K562 (cell line): ENCODE measurements around the gene SCYGR5. TPM values are rescaled to one million over a fixed set of nuclear protein-coding genes. Genes with fewer than 3 reads are reported as not detected.

Experiments
- ATAC-seq: fragments of 200-7000 bp; cut with Tn5 transposase; 3 replicates; pipeline ENCODE4 v1.9.1; 2020; ENCODE audit warnings: moderate library complexity
- BruUV-seq: library from RNA; stranded (reverse); fragments of 400-500 nt; replicated peaks from 2 replicates; lab custom pipeline; 2021; lab: Mats Ljungman, UMichigan
- CTCF ChIA-PET: fragments of 300-600 bp; formaldehyde crosslinking; extraction: SDS; loops from one replicate; lab custom pipeline; 2021; ENCODE audit warnings: low intra/inter-chr PET ratio; lab: Yijun Ruan, JAX
- POLR2A ChIA-PET: fragments of 300-600, 350-650 bp; sonication (Branson Sonifier 250); formaldehyde crosslinking; extraction: SDS; loops from one replicate; lab custom pipeline; 2021; ENCODE audit warnings: antibody characterized with exemption, inconsistent platforms; lab: Yijun Ruan, JAX
- DNase-seq, 4 experiments: peaks; one replicate each; pipeline versions ENCODE4 v3.0.0 to v3.0.0-alpha.2; 2011 to 2018; ENCODE audit warnings: low spot score in 3 of 4, mixed read lengths in 3 of 4; ENCODE audit errors: extremely low read depth in 1 of 4
- FAIRE-seq: peaks from 2 replicates; lab custom pipeline; 2011; peaks lifted over from hg19 to GRCh38; lab: Jason Lieb, UNC
- H2AFZ ChIP-seq: 2 replicates; pipeline ENCODE4 v1.6.0; 2011; ENCODE audit warnings: low read depth, low read length, control low read depth, inconsistent platforms
- H3K27ac ChIP-seq: fragments of 200-600 bp; 3 replicates; pipeline ENCODE4 v1.8.0; 2011; ENCODE audit warnings: low read depth, mild to moderate bottlenecking, control low read depth, inconsistent platforms, low read length, moderate library complexity, mixed read lengths; ENCODE audit errors: extremely low read depth
- H3K27me3 ChIP-seq, 2 experiments: fragments of 300-600 bp in 1 of 2; 2 replicates in 1 of 2; 3 replicates in 1 of 2; pipeline versions ENCODE4 v1.6.0 to v1.8.0; 2011; ENCODE audit warnings: inconsistent platforms in 2 of 2, low read length in 2 of 2, mild to moderate bottlenecking in 1 of 2, mixed read lengths in 1 of 2, moderate library complexity in 1 of 2; ENCODE audit not compliant: control insufficient read depth in 2 of 2, insufficient read depth in 2 of 2
- H3K36me3 ChIP-seq: fragments of 300-600 bp; 3 replicates; pipeline ENCODE4 v1.8.0; 2011; ENCODE audit warnings: mild to moderate bottlenecking, low read length, inconsistent platforms; ENCODE audit not compliant: control insufficient read depth, insufficient read depth
- H3K4me1 ChIP-seq, 2 experiments: fragments of 200-600 bp in 1 of 2; replicated peaks in 1 of 2; 2 replicates in 1 of 2; 3 replicates in 1 of 2; pipeline versions ENCODE4 v1.5.1 to v1.8.0; 2011; ENCODE audit warnings: inconsistent platforms in 2 of 2, low read length in 2 of 2, mild to moderate bottlenecking in 1 of 2, mixed read lengths in 1 of 2, moderate library complexity in 1 of 2; ENCODE audit not compliant: control insufficient read depth in 2 of 2, insufficient read depth in 2 of 2
- H3K4me2 ChIP-seq: 2 replicates; pipeline ENCODE4 v1.6.1; 2011; ENCODE audit warnings: low read length, control low read depth, inconsistent platforms, mixed read lengths; ENCODE audit not compliant: insufficient read depth
- H3K4me3 ChIP-seq: fragments of 200-600 bp; sonication (generic), shearing (Covaris generic); 2 replicates; pipeline ENCODE4 v1.5.1; 2016; ENCODE audit warnings: control low read depth, inconsistent platforms
- H3K79me2 ChIP-seq: fragments of 200-600 bp; 3 replicates; pipeline ENCODE4 v1.8.0; 2011; ENCODE audit warnings: low read length, inconsistent platforms; ENCODE audit not compliant: control insufficient read depth, insufficient read depth
- H3K9ac ChIP-seq, 2 experiments: 2 replicates each; pipeline versions ENCODE4 v1.6.0 to v1.6.1; 2011; ENCODE audit warnings: low read depth in 2 of 2, low read length in 2 of 2, control low read depth in 1 of 2, inconsistent platforms in 1 of 2, mild to moderate bottlenecking in 1 of 2, mixed read lengths in 1 of 2; ENCODE audit not compliant: insufficient read depth in 1 of 2
- H3K9me1 ChIP-seq: one replicate; pipeline ENCODE4 v1.6.0; 2011; ENCODE audit warnings: inconsistent platforms, mild to moderate bottlenecking, low read length, moderate library complexity; ENCODE audit not compliant: control insufficient read depth, insufficient read depth
- H3K9me3 ChIP-seq: replicated peaks from 2 replicates; pipeline ENCODE4 v1.5.1; 2011; ENCODE audit warnings: low read depth, low read length, inconsistent platforms; ENCODE audit not compliant: control insufficient read depth, insufficient read depth
- H4K20me1 ChIP-seq: replicated peaks from 2 replicates; pipeline ENCODE4 v1.6.1; 2011; ENCODE audit warnings: low read length, inconsistent platforms, mixed read lengths; ENCODE audit not compliant: control insufficient read depth, insufficient read depth
- ARNT ChIP-seq, 2 experiments: fragments of 450-650 bp; IDR thresholded peaks; 2 replicates each; pipeline ENCODE4 v1.6.1; 2016; ENCODE audit warnings: mild to moderate bottlenecking in 1 of 2
- BRCA1 ChIP-seq, 2 experiments: fragments of 450-650 bp in 1 of 2; sonication (generic) in 1 of 2; formaldehyde crosslinking in 1 of 2; IDR thresholded peaks; 2 replicates each; pipeline versions ENCODE4 v1.5.0 to v1.6.1; 2017 to 2020; ENCODE audit warnings: mild to moderate bottlenecking in 1 of 2, missing genetic modification reagents in 1 of 2
- ELF2 ChIP-seq: fragments of 250-450 bp; sonication (Bioruptor Pico); IDR thresholded peaks from 2 replicates; pipeline ENCODE4 v1.5.0; 2021; ENCODE audit warnings: mild to moderate bottlenecking
- POLR3A ChIP-seq: IDR thresholded peaks from 2 replicates; pipeline ENCODE4 v1.6.1; 2011; ENCODE audit warnings: borderline replicate concordance, mild to moderate bottlenecking, moderate library complexity; ENCODE audit not compliant: insufficient read length, insufficient read depth; ENCODE audit errors: extremely low read depth
- SMAD2 ChIP-seq: fragments of 150-350 bp; IDR thresholded peaks from 2 replicates; pipeline ENCODE4 v1.6.1; 2014; ENCODE audit warnings: low read depth, mild to moderate bottlenecking, low read length
- SMARCA5 ChIP-seq: fragments of 450-650 bp; IDR thresholded peaks from 2 replicates; pipeline ENCODE4 v1.6.1; 2016
- ZNF24 ChIP-seq: fragments of 450-650 bp; IDR thresholded peaks from 2 replicates; pipeline ENCODE4 v1.6.1; 2016
- ZNF274 ChIP-seq: IDR thresholded peaks from 2 replicates; pipeline ENCODE4 v1.6.1; 2011; ENCODE audit warnings: low read depth, mild to moderate bottlenecking, low read length, moderate library complexity, borderline replicate concordance
- WGBS: fragments of 100-300 bp; shearing (Covaris generic); methylation state at CpG from one replicate; pipeline ENCODE4 v1.1.6; 2016; ENCODE audit warnings: low coverage, mixed read lengths; ENCODE audit not compliant: insufficient coverage; ENCODE audit errors: missing lambda C conversion rate; 5-methylcytosine and 5-hydroxymethylcytosine counted together
- in situ Hi-C: fragments of 300-500 bp; cut with MboI; formaldehyde crosslinking; loops from 4 replicates; pipeline ENCODE4 v1.15.0; 2018; ENCODE audit warnings: inconsistent platforms, mixed read lengths
- intact Hi-C: fragments of 100-400 bp; cut with micrococcal nuclease; formaldehyde crosslinking; loops from 2 replicates; pipeline ENCODE4 v1.14.2; 2022
- polyA plus RNA-seq, 8 experiments: library from polyadenylated mRNA; depleted of rRNA in 4 of 8; stranded (reverse) in 5 of 8; unstranded in 3 of 8; fragments of >200 nt; fragmentation: Nextera tagmentation in 2 of 8; fragmentation: Illumina TruSeq in 1 of 8; extraction: Ambion mirVana in 2 of 8; extraction: Trizol in 1 of 8; gene quantifications; 2 replicates each; pipeline versions ENCODE4 v1.2.1 to v1.2.3, GENCODE V29; 2011 to 2014; ENCODE audit warnings: inconsistent platforms in 1 of 8, missing spikeins in 1 of 8
- total RNA-seq, 7 experiments: library from RNA; depleted of rRNA in 6 of 7; stranded (reverse); fragments of >200 nt in 6 of 7; fragmentation: Illumina TruSeq in 2 of 7; extraction: Trizol in 2 of 7; gene quantifications; 2 replicates each; pipeline versions ENCODE4 v1.2.1 to v1.2.3, GENCODE V29; 2011 to 2021; ENCODE audit warnings: low replicate concordance in 1 of 7
- TF ChIP-seq, protein P1 (sequence below): conservative IDR thresholded peaks from 2 replicates; pipeline ENCODE4 v1.6.1; 2011; ENCODE audit warnings: low read depth, mild to moderate bottlenecking, low read length; ENCODE audit not compliant: control insufficient read depth
- TF ChIP-seq, protein P2 (sequence below): fragments of 250-450 bp; sonication (Bioruptor Pico); IDR thresholded peaks from 2 replicates; pipeline ENCODE4 v1.4.0; 2020; ENCODE audit warnings: mild to moderate bottlenecking

Gene SCYGR5
- total and polyA plus RNA-seq, 9 of the 15 experiments (the other 6 are each of a cell fraction or from before 2014, with no cell fraction given), result not detected

GRCh38 chr2:227657199-227657845 lies 9.3 kb upstream of the SCYGR5 start:
- Histone ChIP-seq H3K79me2 (no peaks in the 10 kb centered on the region), H2AFZ (no peak overlapping the region), H4K20me1 (no peaks in the 10 kb centered on the region), H3K4me1 (no peaks in the 10 kb centered on the region), H3K27ac (no peak overlapping the region), H3K27me3 (no peaks in the 10 kb centered on the region), H3K4me3 (no peak overlapping the region), H3K4me2 (no peak overlapping the region), H3K36me3 (no peaks in the 10 kb centered on the region), H3K9me3 (no peaks in the 10 kb centered on the region), H3K9ac (no peak overlapping the region), H3K9me1 (no peaks in the 10 kb centered on the region)
- ChIA-PET CTCF (interaction anchor here (1.3 kb wide), 1 partner anchor 206 kb away, joined by 3 read pairs; no protein-coding TSS in a partner anchor), POLR2A (no interaction called here)
- WGBS, result 3% methylated on average over 8 of the region's 8 CpGs
- TF ChIP-seq, protein P1, sequence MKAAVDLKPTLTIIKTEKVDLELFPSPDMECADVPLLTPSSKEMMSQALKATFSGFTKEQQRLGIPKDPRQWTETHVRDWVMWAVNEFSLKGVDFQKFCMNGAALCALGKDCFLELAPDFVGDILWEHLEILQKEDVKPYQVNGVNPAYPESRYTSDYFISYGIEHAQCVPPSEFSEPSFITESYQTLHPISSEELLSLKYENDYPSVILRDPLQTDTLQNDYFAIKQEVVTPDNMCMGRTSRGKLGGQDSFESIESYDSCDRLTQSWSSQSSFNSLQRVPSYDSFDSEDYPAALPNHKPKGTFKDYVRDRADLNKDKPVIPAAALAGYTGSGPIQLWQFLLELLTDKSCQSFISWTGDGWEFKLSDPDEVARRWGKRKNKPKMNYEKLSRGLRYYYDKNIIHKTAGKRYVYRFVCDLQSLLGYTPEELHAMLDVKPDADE, result no peak
- TF ChIP-seq ELF2, result no peak
- TF ChIP-seq, protein P2, sequence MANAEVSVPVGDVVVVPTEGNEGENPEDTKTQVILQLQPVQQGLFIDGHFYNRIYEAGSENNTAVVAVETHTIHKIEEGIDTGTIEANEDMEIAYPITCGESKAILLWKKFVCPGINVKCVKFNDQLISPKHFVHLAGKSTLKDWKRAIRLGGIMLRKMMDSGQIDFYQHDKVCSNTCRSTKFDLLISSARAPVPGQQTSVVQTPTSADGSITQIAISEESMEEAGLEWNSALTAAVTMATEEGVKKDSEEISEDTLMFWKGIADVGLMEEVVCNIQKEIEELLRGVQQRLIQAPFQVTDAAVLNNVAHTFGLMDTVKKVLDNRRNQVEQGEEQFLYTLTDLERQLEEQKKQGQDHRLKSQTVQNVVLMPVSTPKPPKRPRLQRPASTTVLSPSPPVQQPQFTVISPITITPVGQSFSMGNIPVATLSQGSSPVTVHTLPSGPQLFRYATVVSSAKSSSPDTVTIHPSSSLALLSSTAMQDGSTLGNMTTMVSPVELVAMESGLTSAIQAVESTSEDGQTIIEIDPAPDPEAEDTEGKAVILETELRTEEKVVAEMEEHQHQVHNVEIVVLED (CRISPR knock-in tag), result no peak
- TF ChIP-seq POLR3A, result no peak
- no peak for TF ChIP-seq SMARCA5
- no peak for TF ChIP-seq ARNT (IDR thresholded peaks at IDR 0.05)
- no peak for TF ChIP-seq SMAD2
- TF ChIP-seq ZNF24, result no peak
- TF ChIP-seq BRCA1 (IDR thresholded peaks at IDR 0.05), result no peak
- no peak for TF ChIP-seq BRCA1 (CRISPR knock-in tag; IDR thresholded peaks at IDR 0.05)
- no peak for TF ChIP-seq ZNF274
- ATAC-seq (no peak), DNase-seq (no peak), FAIRE-seq (no peak)
- no TSS peak for BruUV-seq
- in situ Hi-C loops (no loop called here), intact Hi-C loops (loop anchor here (5.0 kb wide), 3 partner anchors 175 to 250 kb away; no protein-coding TSS in a partner anchor)
